Stimulated activated CD8-positive, alpha-beta memory T cell treated with anti-CD3 and anti-CD28 coated beads, Interleukin-15, amount 100 ng/mL, for 4 hours (primary cell): Measurements from ENCODE around the gene POLD4.

Experiments used
- DNase-seq, 2 donors: peaks; one replicate each; pipeline ENCODE4 v3.0.0-alpha.2; 2020; ENCODE audit warnings: low read depth in 2 of 2

Gene POLD4

GRCh38 chr11:67371189-67371910, 18.0 kb upstream of the POLD4 start:
- no peak for DNase-seq

GRCh38 chr11:67370351-67371076, 17.2 kb upstream of the POLD4 start:
- DNase-seq: no peak

GRCh38 chr11:67369801-67370284, 16.5 kb upstream of the POLD4 start:
- no peak for DNase-seq

DNA sequence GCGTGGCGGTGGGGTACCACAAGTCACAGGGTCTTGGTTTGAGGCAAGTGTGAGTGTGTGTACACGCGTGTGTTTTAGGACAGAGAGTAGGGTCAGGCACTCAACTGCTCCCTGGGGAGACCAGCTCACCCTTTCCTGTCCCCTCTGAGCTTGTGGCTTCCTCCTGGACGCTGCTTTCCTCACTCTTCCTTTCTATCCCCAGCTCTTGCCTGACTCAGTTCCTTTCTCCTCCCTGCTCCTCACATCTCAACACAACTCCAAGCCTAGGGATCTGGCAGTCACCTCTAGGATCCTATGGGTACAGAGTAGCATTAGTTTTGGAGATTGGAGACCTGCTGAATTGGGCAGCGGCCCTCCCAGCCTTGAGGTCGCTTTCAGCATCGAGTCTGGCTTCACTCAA, 15.9 kb upstream of the POLD4 start:
- no peak for DNase-seq

DNA sequence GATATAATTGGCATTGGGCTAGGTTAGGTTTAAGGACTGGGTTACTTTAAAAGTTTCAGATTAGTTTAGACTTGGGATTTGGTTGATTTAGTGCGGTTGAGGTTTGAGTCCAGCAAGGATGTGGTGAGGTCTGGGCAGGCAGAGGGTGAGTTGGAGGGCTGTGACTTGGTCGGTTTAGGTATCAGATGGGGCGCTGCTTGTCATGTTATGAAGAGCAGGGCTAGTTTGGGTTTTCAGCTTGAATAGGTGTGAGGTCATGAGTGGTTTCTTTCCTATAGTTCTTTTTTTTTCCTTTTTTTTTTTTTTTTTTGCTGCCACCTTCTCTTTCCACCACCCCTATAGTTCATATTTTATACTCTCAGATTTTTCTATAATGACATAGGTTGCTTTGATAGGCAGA, 15.3 kb upstream of the POLD4 start:
- no peak for DNase-seq

- DNase-seq: no peak
Observed at GRCh38 chr11:67367761-67368227, 14.4 kb upstream of the POLD4 start.

- DNase-seq: no peak
Observed at GRCh38 chr11:67366961-67367760, 13.8 kb upstream of the POLD4 start.

DNA sequence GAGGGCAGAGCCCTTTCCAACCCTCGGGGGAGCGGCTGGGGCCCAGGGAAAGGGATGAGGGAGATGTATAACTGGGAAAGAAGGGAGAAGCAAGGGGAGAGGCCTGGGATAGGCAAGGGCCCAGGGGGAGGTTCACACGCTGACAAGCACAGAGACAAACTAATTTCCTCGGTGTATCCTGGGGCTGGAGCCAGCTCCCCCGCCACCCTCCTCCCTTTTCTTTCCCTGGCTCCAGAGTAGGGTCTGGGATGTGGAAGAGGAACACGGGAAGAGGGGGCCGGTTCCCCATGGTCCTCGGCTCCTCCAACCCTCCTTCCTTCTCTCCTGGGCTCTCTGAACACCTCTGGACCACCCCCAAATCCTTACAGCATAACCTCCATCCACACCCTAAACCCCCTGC, 13.2 kb upstream of the POLD4 start:
- DNase-seq: no peak

GRCh38 chr11:67365736-67366444, 12.5 kb upstream of the POLD4 start:
- no peak for DNase-seq

DNA sequence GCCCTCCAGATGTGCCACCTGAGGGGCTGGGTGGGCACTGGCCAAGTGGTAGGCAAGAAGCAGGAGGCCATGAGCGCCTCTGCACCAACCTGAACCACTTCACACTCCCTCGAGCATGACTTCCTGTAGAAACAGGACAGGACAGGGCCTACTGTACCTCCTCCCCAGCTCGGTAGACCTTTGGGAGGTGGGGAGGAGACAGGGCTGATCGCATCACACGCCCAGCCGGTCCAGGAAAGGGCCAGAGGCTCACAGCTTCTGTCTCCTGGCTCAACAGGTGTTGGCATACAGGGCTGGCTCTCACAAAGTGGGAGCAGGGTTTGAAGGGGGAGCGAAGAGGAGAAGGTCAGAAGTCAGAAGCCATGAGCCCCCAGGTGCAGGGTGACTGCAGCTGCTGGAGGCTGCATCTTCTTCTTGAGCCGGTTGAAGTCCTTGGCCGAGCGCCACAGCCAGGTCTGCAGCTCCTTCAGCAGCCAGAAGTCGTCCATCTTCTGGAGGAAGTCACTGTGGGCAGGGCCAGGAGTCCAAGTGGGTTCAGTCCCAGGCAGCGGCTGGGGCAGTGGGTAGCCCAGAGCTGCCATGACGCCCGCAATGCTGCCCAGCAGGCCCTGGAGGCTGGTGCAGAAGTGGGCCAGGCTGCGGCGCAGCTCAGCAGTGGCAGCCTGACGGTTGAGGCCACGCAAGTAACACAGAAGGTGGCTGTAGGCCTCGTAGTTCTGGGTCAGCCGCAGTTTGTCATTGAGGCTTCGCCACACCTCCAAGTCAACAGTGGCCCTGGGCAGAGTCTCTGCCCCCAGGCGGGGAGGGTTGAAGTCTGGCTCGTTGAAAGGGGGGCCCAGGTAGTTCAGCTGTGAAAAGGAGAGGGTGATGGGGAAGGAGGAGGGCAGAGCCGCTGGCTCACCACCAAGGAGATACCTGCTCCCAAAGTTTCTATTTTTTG, 11.7 kb upstream of the POLD4 start:
- no peak for DNase-seq

GRCh38 chr11:67364169-67364568, 10.8 kb upstream of the POLD4 start:
- no peak for DNase-seq

- DNase-seq: no peak
Observed at GRCh38 chr11:67357831-67358670, 4.7 kb upstream of the POLD4 start.

- DNase-seq: no peak
Observed at GRCh38 chr11:67356864-67357561, 3.7 kb upstream of the POLD4 start.

DNA sequence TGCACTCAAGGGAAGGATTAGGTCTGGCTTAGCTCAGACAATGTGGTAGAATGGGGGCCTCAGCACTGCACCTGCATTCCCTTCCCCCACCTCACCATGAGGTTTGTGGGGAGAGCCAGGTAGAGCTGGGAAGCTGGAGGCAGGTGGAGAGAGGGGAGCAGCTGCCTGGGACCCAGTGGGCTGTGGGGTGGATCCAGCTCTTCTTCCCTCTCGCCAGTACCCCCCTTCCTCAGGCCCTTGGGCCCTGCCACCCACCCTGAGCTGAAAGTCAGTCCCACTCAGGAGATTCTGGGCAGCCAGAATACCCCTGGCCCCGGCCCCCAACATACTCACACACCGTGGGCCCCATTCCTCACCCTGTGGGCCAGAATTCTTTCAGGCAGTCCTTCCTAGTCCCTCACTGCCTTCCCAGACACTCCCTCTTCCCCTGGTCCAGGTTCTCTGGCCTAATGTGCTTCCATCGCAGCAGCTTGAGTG, 3.1 kb upstream of the POLD4 start:
- DNase-seq: no peak

GRCh38 chr11:67355794-67356386, 2.5 kb upstream of the POLD4 start:
- no peak for DNase-seq

- no peak for DNase-seq
Observed at GRCh38 chr11:67355023-67355793, 1.9 kb upstream of the POLD4 start.
